GM21528 (cell line): ENCODE results near the gene TSPYL2.

Source experiments
- ATAC-seq: cut with Tn5 transposase; IDR thresholded peaks from one replicate; pipeline ENCODE4 v1.9.1; 2021; ENCODE audit warnings: mild to moderate bottlenecking, moderate library complexity; ENCODE audit not compliant: unreplicated experiment, low FRiP score

The TSPYL2 gene

DNA sequence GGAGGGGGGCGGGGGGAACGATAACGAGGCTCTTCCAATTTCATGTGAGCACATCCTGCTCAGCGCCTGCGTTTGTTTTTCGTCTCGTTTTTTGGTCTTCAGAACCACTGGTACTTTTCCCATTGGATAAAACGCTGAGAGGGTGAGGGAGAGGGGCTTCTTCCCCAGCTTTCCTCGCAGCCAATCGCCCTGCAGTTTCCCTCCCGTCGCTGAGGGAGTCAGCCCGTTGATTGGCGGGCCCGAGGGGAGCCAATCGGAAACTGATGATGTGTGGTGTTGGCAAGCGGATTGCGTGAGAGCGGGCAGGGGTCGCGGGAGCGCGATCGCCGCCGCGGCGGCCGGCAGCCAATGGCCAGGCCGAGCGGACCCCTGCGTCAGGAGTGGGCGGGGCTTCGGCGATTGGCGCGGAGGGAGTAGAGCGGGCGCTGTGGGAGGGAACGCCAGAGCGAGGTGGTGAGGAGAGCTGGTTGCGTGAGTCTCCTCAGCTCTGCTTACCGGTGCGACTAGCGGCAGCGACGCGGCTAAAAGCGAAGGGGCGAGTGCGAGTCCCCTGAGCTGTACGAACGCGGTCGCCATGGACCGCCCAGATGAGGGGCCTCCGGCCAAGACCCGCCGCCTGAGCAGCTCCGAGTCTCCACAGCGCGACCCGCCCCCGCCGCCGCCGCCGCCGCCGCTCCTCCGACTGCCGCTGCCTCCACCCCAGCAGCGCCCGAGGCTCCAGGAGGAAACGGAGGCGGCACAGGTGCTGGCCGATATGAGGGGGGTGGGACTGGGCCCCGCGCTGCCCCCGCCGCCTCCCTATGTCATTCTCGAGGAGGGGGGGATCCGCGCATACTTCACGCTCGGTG lies at the start of gene TSPYL2:
Gene TSPYL2 (plus strand): TSS at position 443 of the 848 bp plus-strand sequence. CDS start 132 bp downstream, at position 575.
- peak; percentile 93 for ATAC-seq

DNA sequence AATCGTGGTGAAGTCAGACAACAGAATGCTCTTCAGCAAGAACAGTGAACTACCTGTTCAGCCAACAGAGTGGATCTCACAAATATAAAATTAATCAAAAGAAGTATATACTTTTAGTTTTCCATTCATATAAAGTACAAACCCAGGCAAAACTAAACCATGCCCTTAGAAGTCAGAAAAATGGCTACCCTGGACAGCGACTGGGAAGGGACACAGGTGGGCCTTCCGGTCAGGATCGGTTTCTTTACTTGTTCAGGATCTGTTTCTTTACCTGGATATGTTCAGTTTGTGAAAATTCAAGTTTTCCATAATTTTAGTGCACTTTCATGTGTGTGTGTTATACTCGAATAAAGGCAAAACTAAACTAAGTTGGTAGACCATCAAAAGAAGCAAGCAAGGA lies 46.0 kb upstream of the TSPYL2 start:
- ATAC-seq, result no peak

DNA sequence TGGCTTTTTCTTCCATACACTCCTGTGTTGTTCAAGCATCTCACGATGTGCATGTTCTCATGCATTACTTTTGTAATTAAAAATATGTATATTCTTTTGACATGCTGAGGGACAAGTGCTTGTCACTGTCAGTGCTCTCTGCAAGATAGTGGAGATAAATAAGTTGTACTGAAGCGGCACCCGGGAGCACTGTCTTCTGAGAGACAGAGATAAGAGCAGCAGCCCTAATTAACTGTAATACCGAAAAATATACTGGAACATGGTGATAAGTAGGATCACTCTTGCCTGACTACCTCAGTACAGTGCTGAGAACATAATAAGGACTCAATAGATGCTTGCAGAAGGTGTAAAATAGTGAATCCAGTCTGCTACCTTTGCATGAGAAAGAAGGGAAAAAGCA lies 42.9 kb upstream of the TSPYL2 start:
- ATAC-seq, result no peak

DNA sequence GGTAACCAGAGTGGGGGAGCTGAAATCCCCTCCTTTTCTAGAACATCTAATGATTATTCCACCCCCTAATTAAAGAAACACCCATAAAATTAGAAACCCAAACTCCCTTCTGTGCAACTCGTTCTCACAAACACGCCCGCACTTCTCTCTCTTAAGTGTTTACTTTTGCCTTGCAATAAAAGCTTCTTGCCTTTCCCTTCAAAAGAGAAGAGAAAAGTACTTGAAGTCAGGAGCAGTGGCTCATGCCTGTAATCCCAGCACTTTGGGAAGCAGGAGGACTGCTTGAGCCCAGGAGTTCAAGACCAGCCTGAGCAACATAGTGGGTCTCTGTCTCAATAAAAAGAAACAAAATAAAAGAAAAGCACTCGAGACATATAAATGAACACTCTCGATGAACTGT lies 37.2 kb upstream of the TSPYL2 start:
- no peak for ATAC-seq

DNA sequence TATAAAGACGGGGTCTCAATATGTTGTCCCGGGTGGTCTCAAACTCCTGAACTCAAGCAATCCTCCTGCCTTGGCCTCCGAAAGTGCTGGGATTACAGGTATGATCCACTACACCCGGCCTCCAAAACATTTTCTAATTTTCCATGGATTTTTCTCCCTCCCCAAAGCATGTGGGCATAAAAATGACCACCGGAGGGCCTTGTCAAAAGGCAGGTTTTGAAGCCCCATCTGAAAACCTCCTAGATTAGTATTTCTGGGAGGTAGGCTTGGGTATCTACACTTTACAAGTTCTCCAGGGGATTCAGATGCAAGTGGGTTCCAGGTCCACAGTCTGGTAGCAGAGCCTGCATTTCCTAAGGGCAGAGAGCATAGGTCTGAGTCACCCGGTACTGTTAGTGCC lies 34.9 kb upstream of the TSPYL2 start:
- ATAC-seq, result no peak

DNA sequence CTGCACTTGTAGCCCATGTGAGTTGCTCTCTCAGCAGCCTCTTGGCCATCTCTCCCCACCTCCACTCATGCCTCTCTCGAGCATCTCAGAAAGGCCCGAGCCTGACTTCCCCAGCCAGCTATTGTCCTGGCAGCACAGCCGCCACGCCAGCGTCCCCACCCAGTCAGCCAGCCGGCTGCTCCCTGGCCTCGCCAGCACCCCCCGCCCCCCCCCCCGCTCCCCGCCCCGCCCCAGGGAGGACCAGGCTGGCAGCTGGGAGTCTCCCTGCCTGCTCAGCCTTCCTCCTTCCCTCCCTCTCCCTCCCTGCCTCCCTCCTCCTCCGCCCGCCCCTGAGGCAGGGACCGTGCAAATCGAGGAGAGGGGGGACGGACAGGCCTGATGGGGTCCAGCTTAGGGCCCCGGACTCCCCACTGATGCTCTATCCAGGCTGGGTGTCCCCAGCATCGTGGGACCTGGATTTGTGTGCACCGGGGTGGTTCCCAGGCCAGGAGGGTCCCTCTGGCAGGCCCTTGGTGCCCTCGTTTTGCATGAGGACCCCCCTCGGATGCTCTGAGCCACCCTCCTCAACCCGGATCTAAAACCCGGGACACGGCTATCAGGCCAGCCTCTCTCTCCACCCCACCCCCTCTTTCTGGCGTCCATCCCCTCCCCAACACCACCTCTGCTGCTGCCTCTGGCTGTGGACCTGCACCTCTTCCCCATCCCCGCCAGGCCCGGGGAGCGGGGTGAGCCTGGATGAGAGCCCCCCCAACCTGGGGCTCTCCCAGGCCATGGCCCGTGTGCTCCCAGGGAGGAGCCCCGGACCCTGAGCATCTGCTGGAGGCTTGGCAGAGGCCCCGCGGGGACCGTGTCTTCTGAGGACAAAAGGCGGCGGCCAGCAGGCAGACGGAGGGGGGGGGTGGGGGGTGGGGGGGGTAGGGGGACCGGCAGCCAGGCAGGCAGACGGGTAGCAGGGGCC lies 33.7 kb upstream of the TSPYL2 start, which contains the start of gene GPR173:
Gene GPR173 (plus strand): TSS at position 621 of the 958 bp plus-strand sequence. CDS start 27,833 bp downstream, outside the sequence.
- no peak for ATAC-seq

DNA sequence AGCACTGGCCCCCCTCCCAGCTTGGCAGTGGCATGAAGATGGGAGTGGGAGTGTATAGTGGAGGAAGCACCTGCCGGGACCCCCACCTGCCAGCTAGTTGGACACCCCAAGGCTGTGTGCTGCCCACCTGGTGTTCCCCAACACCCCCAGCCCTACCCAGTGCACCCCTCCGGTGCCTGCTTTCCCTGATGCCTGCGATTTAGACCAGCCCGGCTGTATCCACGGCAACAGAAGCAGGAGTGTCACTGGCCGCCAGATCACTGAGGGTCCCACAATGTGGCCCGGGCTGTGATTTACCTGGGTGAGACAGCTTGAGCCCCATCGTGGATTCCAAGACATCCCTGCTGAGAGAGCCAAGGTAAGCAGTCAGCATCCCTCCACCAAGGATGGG lies 33.0 kb upstream of the TSPYL2 start:
- no peak for ATAC-seq

DNA sequence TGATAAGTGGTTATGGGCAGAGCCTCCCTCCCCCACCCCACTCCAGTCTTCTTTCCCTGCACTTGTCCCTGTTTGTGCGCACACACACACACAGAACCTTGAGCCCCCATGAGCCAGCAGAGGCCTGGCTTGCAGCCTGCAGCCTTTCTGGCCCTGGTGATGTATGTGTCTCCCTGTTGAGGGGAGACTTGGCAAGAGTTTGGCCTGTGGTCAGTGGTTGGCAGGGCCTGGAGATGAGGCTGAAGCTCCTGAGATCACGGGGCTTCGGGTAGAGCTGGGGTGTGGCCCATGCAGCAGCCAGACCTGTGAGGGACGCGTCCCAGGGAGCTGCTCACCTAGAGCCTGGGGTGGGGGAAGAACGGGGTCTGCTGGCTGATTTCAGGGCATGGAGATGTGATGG lies 31.3 kb upstream of the TSPYL2 start:
- no peak for ATAC-seq

DNA sequence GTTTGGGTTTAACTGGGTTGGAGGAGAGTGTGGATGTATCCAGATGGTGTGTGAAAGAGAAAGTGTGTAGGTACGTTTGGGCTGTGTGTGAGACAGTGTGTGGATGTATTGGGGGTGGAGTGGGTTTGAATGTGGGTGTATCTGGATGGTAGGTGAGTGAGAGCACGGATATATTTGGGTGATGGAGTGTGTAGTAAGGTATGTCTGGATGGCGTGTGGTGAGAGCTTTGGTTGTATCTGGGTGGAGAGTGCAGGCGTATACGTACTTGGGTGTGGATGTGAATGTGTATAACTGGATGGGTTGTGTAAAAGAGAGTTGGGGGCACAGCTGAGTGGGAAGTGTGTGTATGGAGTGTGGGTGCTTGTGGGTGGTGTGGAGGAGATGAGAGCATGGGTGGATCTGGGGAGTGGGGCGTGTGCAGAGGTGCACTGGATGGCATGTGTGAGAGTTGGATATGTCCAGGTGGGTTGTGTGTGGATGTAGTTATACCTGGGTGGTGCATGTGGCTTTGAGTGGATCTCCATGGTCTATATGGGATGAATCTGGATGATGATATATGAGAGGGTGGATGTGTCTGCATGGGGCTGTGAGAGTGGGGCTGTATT lies 26.8 kb upstream of the TSPYL2 start:
- no peak for ATAC-seq

DNA sequence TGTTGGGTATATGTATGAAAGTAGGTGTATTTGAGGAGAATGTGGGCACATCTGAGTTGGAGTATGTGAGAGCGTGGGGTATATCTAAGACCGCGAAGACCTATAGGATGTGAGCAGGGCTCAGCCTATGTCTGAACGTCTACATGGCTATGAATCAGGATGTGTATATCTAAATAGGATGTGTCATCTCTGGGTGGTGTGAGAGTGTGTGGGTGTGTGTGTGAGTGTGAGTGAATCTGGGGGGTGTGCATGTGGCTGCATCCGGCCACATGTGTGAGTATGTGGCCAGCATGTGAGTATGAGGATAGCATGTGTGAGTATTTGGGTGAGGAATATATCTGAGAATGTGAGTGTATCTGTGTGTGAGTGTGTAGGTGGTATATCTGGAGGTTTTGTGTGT lies 25.9 kb upstream of the TSPYL2 start:
- no peak for ATAC-seq

DNA sequence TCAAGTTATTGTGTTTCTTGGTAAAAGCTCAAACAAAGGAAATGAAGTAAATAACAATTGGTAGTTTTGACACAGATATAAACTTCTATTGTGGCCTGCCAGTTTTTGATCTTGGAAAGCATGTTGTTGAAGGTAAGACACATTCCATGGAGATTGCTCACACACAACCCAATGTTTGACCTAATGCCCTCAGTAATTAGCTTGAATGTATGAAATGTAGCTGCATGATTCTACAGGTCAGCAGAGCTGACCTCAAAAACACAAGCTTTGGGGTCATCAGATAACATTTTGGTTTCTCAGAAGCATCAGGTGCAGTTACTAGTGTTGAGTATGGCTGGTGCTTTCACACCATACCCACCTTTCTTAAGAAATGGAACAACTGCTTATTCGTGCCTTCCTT lies 17.1 kb upstream of the TSPYL2 start:
- no peak for ATAC-seq

DNA sequence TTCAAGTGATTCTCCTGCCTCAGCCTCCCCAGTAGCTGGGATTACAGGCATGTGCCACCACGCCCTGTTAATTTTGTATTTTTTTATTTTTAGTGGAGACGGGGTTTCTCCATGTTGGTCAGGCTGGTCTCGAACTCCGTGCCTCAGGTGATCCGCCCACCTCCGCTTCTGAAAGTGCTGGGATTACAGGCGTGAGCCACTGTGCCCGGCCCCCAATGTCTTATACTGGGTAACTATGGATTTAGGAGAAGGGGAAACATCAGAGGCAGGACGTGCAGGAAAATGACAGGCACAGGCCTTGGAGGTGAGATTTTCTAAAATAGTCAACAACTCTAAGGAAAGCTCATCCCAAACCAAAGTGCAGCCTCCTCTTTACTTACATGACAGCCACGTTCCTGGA lies 11.1 kb upstream of the TSPYL2 start:
- no peak for ATAC-seq

DNA sequence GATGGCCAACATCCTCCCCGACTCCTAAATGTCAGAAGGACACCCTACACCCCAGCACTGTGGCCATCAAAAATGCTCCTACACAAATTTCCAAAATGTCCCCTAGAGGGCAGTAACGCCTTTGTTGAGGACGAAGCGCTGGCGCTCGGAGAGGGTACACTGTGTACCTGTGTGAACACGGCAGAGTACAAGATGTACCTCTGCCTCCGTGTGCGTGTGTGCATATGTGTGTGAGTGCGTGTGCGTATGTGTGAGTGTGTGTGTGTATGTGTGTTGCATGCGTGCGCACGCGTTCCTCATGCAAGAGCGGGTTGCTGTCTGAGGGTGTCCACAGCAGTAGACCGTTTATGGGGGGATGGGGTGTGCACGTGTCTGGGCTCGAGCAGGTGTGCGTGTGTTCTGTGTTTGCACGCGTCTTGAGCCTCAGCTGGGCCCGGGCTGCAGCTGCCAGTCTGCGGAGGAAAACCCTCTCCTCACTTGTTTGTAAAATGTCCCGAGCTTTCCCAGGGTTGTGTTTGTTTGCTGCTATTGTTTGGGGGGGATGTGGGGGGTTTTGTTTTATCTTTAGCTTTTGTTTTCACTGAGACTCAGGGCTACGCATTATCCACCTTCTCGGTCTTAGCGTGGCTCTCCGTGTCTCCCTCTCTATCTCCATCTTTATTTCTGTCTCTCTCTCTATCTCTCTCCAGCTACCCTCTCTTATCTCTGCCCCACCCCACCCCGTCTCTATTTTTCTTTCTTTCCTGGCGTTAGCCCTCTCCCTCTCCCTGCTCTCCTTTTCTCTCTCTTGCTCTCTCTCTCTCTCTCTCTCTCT lies 10.4 kb upstream of the TSPYL2 start:
- ATAC-seq, result peak; percentile 69

DNA sequence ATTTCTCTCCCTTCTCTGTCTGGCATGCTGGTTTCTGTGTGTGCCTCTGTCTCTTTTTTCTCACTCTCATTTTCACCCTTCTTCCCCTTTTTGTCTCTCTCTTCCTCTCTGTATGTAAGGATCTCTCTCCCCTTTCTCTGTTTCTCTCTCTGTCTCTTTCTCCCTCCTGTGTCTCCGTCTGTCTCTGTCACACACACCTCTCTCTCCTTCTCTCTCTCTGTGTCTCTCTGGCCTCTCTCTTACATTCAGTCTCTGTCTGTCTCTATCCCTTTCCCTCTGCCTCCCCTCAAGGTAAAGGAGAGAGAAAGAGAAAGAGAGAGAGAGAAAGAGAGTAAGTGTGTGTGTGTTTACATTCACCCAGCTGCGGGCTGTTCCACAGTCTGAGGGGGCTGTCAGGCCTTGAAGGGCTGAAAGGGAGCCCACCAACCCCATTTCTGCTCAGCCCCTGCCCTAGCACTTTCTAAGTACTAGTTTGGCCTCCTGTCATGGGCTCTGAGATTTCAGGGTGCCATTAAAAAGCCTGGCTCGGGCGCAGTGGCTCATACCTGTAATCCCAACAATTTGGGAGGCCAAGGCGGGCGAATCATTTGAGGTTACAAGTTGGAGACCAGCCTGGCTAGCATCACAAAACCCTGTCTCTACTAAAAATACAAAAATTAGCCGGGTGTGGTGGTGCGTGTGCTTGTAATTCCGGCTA lies 9.6 kb upstream of the TSPYL2 start:
- peak; percentile 37 for ATAC-seq

DNA sequence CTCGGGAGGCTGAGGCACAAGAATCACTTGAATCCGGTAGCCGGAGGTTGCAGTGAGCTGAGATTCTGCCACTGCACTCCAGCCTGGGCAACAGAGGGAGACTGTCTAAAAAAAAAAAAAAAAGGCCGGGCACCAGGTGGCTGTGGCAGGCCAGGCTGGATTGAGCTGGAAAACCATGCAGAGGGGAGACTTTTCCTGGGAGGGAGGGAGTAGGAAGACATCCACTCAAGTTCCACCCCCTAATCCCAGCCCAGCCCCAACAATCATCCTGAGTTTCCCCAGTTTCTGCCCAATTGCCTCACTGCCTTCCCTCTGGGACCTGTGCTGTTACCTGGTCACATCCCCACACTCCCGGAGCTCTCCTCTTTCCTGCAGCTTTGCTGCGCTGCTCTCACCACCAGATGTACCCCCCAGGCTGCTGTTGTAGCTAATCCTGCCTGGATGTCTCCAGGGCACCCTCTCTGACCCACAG lies 9.0 kb upstream of the TSPYL2 start:
- no peak for ATAC-seq

DNA sequence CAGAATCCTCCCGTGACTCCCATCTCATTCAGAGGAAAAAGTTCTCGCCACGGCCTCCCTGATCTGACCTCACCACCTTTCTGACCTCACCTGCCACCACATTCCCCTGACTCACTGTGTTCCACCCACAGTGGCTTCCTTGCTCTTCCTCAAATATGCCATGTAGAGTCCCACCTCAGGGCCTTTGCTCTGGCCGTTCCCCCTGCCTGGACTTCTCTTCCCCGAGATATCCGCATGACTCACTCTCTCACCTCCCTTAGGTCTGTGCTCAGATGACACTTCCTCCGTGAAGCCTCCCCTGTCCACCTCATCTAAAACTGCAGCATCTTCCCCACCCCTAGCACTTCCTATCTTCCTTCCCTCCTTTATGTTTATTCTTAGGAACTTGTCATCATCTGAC lies 7.2 kb upstream of the TSPYL2 start:
- ATAC-seq, result no peak

DNA sequence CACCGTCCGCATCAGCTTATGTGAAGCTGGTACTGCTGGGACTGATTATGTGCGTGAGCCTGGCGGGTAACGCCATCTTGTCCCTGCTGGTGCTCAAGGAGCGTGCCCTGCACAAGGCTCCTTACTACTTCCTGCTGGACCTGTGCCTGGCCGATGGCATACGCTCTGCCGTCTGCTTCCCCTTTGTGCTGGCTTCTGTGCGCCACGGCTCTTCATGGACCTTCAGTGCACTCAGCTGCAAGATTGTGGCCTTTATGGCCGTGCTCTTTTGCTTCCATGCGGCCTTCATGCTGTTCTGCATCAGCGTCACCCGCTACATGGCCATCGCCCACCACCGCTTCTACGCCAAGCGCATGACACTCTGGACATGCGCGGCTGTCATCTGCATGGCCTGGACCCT lies 5.5 kb upstream of the TSPYL2 start:
- ATAC-seq, result no peak

DNA sequence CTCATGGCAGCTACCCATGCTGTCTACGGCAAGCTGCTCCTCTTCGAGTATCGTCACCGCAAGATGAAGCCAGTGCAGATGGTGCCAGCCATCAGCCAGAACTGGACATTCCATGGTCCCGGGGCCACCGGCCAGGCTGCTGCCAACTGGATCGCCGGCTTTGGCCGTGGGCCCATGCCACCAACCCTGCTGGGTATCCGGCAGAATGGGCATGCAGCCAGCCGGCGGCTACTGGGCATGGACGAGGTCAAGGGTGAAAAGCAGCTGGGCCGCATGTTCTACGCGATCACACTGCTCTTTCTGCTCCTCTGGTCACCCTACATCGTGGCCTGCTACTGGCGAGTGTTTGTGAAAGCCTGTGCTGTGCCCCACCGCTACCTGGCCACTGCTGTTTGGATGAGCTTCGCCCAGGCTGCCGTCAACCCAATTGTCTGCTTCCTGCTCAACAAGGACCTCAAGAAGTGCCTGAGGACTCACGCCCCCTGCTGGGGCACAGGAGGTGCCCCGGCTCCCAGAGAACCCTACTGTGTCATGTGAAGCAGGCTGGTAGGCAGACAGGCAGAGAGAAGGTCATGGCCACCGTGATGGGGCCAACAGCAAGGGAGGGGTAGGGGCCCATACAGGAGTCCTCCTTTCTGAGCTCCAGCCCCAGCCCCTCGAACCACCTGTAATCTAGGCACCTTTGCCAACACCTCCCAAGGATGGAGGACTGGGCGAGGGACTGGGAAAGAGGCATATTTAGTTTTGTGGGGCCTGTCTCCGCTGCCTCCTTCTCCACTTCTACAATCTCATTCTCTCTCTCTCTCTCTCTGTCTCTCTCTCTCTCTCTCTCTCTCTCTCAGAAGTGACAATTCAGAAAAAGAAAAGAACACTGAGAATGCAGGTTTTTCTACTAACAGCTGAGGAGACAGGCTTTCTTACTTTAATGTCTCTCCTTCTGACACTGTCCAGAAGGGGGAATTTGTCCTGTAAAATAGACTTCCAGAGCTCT lies 4.7 kb upstream of the TSPYL2 start:
- ATAC-seq, result no peak
